GM12892 (cell line): Measurements from ENCODE around the gene ZNF697.

Source experiments
- DNase-seq: peaks from one replicate; pipeline ENCODE4 v3.0.0; 2011; ENCODE audit not compliant: insufficient read length
- FAIRE-seq: peaks from 2 replicates; lab custom pipeline; 2011; peaks lifted over from hg19 to GRCh38; lab: Jason Lieb, UNC
- POLR2A ChIP-seq: IDR thresholded peaks from 2 replicates; pipeline ENCODE4 v1.6.1; 2011; ENCODE audit warnings: low read depth, low read length, control low read depth
- POLR2AphosphoS5 ChIP-seq: IDR thresholded peaks from 2 replicates; pipeline ENCODE4 v1.6.1; 2011; ENCODE audit warnings: low read depth, low read length, control low read depth
- TAF1 ChIP-seq: IDR thresholded peaks from 2 replicates; pipeline ENCODE4 v1.6.1; 2011; ENCODE audit warnings: low read depth, mild to moderate bottlenecking, control low read depth, low read length, borderline replicate concordance

The ZNF697 gene

DNA sequence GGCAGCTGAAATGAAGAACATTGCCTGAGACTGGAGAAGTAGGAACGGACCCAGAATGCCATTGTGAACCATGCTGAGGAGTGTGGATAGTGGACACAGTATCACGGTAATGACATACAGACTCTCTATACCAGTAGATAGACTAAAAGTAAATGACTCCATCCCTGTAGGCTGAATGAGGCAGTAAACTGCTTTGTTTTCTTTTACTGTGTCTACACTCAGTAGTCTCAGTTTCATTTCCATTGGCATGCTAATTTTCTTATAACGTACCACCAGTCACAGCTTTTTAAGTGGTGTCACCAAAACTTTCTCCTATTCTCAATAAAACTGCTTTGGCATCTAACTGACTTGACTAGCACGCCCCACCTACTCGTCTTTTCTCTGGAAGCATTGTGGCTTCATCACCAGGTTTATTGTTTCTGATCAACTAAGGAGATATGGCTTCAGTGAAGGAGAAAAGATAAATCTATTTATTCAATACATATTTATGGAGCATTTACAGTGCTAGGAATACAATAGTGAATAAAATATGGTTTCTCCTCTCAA, 8.4 kb upstream of the ZNF697 start:
- peak; percentile 54 for FAIRE-seq
- TF ChIP-seq POLR2AphosphoS5, result no peak
- TF ChIP-seq TAF1, result no peak
- no peak for TF ChIP-seq POLR2A
- no peak for DNase-seq

DNA sequence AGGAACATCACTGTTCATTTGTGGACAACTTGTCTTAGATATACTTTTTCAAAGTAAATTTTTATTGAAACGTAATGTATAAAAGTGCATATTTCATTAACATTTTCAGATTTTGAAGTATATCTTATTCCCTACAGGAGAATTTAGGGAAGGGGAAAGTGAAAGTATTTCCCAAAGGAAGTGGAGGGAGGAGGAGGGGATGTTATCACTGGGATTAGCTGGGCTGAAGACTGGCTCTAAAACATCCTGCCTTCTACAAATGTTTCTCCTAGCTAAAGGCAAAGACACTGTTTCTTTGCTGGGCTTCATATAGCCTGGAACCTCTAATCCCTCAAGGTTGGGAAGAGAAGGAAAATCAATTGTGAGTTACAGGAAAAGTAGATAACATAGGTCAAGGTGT, 7.1 kb upstream of the ZNF697 start:
- TF ChIP-seq POLR2AphosphoS5, result no peak
- TF ChIP-seq POLR2A, result no peak
- TF ChIP-seq TAF1, result no peak
- DNase-seq (no peak), FAIRE-seq (no peak)

DNA sequence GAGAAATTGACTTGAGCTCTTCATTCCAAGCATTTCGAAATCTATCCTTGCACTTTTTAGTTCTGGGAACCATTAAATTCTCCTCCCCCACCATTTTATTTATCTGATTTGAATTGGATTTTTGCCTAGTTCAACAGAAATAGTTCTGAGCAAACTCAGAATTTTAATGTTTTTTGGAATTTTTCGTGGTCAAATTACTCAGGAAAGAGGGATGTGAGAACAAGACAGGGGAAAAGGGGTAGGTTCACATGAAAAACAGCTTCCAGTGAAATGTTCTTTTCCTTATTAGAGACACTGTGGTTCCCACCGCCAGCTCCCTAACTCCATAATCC, 5.7 kb upstream of the ZNF697 start:
- TF ChIP-seq POLR2AphosphoS5 (no peak), TAF1 (no peak), POLR2A (no peak)
- FAIRE-seq (no peak), DNase-seq (no peak)

DNA sequence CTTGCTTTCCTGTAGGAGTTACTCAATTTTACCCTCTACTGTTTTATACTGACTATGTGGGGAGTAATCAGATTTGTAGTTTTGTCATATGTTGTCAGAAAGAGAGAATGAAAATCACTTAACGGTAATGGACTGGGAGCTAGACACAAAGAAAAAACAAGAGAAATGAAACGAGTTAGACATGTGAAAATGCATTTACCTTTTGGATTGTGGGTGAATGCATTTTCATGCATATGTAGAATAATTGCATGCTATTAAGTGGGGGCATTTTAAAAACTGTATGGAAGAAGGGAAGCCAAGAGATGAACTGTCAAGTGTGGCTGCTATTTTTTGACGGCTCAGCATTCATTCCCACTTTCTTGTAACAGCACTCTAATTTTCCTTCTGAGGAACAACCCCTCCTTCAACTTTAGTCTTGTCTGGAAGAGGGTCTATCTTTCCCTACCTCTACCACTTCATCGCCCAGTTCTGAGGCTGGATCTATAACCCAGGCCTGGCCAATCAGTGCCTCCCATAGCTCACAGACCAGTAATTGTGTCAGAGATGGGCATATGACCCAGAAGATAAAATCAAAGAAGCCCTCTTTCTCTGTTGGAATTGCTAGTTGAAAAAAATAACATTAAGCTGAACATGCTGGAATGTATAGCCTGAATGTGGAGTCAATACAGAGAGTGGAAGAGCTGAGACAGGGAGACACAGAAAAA, 5.2 kb upstream of the ZNF697 start:
- FAIRE-seq, result no peak
- TF ChIP-seq TAF1, result no peak
- no peak for TF ChIP-seq POLR2A
- TF ChIP-seq POLR2AphosphoS5, result no peak

DNA sequence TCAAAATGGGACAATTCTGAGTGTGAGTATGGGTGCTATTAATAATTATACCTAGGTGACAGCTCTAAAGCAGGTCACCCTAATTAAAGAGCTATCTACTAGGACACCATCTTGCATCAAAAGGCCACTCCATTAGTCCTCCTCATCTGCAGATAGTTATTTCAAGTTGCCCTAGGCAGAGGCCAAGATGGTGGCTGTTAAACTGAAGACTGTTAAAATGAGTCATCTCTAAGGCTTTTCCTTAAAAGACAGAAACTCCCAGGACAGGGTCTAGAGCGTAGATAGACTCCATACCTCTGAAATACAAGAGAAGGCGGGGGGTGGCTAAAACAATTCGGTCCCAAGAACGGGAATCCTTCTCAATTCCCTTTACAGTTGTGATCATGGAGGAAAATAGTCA, 4.5 kb upstream of the ZNF697 start:
- FAIRE-seq, result no peak
- no peak for TF ChIP-seq POLR2AphosphoS5
- TF ChIP-seq POLR2A, result no peak
- TF ChIP-seq TAF1, result no peak
- no peak for DNase-seq

More for the DNA sequence above, 5.2 kb upstream of the ZNF697 start:
- no peak for DNase-seq

DNA sequence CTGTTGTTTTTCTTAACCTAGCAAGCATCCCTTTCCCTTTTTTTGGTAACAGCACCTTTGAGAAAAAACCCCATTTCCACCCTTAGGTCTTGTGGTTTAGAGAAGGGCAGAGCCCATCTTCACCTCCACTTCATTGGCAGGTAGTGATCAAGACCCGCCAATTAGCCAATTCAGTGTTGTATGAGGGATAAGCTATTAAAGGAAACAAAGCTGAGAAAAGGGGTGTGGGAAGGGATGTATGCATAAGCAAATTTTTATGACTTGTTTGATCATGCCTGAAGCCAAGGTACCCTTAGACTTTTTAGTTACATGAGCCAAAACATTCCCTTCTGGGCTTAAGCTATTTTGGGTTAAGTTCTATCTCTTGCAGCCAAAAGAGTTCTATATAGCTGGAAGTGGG, 3.6 kb upstream of the ZNF697 start:
- no peak for FAIRE-seq
- TF ChIP-seq POLR2AphosphoS5 (no peak), POLR2A (no peak), TAF1 (no peak)
- no peak for DNase-seq

DNA sequence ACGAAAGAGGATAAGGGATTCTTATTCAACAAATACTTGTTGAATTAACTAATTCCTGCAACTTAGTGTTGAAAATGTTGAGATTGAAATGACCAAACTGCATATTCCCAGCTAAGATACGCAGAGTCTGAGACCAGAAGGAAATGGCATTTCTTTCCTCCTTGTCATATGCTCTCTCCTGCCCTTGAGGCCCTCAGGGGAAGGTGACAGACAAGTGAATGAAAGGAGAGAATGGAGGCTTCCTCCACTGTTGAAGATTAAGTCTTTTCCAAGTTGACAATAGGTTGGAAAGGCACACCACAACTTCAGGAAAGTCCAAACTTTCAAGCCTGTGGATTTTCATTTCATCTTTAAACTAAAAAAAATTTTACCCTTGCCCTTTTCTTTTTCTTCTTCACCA, 3.1 kb upstream of the ZNF697 start:
- FAIRE-seq (no peak), DNase-seq (no peak)
- TF ChIP-seq POLR2A (no peak), TAF1 (no peak), POLR2AphosphoS5 (no peak)

DNA sequence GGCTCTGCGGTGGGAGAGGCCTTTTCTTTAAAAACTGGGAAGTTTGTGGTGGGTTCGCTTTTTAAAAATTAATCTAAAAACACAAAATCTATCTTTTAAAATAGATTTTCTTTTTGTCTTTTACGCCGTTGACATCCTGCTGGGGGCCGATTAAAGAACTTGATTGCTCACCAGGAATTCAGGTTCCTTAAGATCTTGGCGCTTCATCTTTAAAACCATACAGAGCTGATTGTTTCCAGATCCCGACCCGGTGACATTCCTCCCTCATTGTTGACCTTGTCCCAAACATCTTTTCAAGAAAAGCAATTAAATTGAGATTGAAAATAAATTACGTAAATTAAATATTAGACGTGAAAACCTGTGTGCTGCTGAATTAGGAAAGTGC, 546 bp upstream of the ZNF697 start:
- DNase-seq (no peak), FAIRE-seq (no peak)
- no peak for TF ChIP-seq TAF1
- TF ChIP-seq POLR2A, result no peak
- TF ChIP-seq POLR2AphosphoS5, result no peak

DNA sequence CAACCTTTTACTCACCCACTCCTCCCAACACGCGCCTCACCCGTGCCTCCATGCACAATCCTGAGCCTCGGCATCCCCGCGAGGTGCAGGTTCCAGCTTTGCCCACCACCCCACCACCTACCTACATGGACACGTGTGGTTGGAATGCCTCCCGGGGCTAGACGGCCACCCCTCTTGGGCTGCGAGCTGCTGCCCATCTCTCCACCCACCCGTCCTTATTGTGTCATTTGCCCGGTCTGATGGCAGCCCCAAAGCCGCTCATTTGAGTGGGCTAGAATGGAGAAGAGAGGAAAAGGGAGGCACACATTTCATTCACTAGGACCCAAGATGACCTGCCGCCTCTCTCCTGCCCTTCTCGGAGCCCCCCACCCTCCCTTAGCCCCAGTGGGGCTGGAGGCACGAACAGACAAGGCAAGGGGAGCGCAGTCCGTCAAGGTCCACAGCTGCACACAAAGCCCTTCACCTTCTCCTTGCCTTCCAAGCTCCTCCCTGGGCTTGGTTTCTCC, 785 bp downstream of the ZNF697 start:
- FAIRE-seq (no peak), DNase-seq (no peak)
- TF ChIP-seq POLR2AphosphoS5, result no peak
- no peak for TF ChIP-seq TAF1
- TF ChIP-seq POLR2A, result no peak

DNA sequence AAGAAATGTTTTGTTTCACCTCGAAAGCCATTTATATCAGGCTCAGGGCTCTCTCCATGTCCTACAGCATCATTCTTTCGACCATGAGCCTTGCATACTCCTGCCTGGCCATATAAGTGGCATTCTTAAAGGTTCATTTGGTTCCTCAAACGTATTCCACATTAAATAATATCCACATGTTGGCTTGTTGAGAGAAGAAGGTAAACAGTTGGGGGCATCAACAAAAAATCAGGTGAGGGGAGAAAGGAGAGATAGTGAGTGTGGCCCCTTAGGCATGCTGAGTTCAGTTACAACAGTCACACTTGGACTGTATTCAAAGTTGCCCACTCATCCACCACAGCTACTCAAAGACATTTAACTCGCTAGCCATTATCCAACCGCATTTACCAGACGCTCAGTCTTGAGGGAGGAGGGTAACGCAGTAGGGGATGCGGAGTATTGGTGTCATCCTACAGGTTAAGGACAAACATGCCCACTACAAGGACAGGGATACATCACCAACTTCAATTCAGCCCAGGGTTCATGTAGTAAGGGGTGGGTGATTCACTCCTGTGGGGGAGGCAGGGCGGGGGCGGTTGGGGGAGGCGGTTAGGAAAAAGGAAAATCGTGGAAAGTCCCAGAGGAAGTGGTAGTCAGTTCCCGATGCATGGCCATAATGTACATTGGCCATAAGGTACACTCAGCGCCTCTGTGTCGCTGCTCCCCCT, 1.4 kb downstream of the ZNF697 start:
- no peak for TF ChIP-seq POLR2AphosphoS5
- TF ChIP-seq TAF1, result no peak
- no peak for TF ChIP-seq POLR2A
- no peak for FAIRE-seq
- no peak for DNase-seq

DNA sequence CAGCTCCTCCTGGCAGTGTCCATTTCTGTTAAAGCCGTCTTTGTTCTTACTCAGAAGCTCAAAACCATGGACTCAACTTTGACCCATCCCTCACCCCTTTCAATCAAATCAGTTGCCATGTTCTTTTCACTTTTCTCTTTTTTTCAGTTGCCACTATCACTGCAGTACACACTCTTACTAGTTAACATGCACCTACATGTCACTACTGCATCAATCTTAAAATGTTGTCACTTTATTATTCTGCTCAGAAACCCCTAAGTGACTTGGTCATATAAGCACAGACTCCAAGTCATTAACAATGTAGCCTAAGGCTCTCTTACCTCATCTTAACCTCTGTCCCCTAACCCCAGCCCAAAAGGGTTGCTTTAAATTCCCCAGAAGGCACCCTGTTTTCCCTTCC, 9.0 kb downstream of the ZNF697 start:
- FAIRE-seq (no peak), DNase-seq (no peak)
- TF ChIP-seq POLR2A, result no peak
- no peak for TF ChIP-seq TAF1
- TF ChIP-seq POLR2AphosphoS5, result no peak

DNA sequence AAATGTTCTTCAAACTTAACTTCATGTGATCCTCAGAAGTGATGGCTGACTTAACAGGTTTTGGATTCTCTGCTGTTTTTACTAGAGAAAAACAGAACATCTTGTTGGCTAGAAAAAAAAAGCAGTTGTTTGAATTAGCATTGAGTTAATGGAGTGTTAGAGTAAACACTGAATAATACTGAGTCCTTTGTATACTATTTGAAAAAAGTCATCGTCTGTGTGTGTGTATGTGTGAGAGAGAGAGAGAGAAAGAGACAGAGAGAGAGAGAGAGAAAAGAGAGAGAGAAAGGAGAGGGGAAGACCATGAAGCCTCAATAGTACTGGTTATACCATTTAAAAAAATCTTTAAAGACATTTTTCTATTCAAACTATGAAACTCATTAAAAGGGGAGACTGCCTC, 10.4 kb downstream of the ZNF697 start:
- TF ChIP-seq POLR2AphosphoS5 (no peak), TAF1 (no peak), POLR2A (no peak)
- FAIRE-seq, result no peak
- DNase-seq, result no peak
